GM10847 (cell line): ENCODE measurements around the gene POMC.

Source experiments
- POLR2A ChIP-seq: IDR thresholded peaks from 2 replicates; pipeline ENCODE4 v1.6.1; 2011; ENCODE audit not compliant: insufficient read length; ENCODE audit errors: extremely low read depth

The POMC gene

DNA sequence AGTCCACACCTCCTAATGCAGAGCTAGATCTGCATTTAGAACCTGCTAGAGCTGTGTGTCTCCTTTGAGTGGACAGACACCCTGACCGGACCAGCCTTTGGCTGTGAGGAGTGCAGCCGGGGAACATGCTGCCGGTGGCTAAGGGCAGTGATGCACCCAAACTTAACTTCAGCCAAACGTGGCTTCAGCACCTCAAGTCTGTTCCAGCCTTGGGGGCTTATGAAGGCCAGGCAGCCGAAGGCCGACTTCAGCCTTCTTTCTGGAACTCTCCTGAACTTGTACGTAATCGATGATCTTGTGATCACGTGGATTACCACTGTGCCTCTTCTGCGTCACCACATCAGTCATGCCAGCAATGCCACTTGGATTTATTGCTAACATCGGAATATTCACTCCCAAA is 49.1 kb downstream of the POMC start:
- no peak for TF ChIP-seq POLR2A

GRCh38 chr2:25116956-25117355 is 51.4 kb downstream of the POMC start:
- TF ChIP-seq POLR2A, result no peak

DNA sequence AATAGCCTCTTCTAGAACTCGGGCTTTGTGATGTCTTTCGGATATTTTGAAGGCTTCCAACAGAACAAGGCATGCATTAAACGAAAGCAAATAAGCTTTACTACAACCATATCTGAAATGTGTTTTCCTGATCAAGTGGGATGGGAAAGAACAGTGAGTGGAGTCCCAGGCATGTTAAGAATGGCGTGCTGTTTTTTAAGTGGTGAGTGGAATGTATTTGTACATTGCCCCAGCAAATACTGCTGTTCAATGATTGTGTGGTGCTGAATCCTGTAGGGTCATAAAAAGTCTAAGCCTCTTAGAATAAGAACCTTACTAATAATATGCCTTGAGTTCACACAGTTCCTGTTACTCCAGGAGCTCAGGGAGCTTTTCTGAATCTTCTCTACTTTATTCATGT is 52.5 kb downstream of the POMC start:
- TF ChIP-seq POLR2A, result no peak

DNA sequence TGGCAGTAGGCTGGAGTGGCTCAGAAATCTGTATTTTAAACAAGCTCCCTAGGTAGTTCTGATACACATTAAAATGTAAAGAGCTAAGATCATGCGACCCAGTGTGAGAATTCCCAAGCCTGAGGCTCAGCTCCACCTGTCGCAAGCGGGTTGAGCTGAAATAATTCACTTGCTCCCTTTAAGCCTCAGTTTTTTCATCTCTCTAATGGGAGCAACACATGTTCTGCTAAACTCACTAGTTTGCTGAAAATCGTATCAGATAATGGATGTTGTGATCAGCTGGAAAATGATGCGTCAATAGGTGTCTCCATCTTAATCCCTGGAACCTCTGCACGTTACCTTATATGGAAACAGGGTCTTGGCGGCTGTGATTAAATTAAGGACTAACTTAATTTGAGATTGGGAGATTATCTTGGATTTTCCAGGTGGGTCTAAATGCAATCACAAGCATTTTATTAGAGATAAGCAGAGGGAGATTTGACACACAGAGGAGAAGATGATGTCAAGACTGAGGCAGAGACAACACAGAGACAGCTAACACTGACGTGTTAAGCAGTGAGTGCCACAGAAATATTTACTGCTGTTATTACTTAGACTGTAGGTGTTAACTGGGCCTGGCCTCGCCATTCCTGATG is 53.0 kb downstream of the POMC start:
- no peak for TF ChIP-seq POLR2A

DNA sequence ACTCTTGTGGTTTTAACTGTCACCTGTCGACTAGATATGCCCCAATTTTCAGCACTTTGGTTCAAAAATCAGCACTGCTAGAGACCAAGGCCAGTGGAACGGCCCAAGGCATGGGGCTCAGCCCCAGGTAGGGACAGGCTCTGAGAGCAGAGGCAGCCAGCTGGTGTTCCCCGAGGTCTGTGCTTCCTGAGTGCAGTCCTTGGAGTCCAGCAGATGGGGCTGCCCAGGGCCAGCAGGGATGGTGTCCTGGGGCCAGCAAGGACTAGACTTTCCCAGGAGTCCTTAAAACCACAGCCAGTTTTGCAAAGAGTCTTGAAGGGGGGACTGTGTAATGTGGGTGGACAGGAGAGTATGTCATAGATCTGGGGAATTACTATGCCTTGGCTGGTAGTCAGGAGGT is 56.3 kb downstream of the POMC start:
- no peak for TF ChIP-seq POLR2A
